Activated CD8-positive, alpha-beta memory T cell treated with anti-CD3 and anti-CD28 coated beads, Interleukin-2, amount 50 U/mL, for 1 hour (primary cell): Measurements from ENCODE around the gene MUC4.
"Not testable (repeated sequence)": the region's sequence is repeated elsewhere in the genome, so short reads cannot be mapped to it uniquely, and the experiment has no call there.

Source experiments
- DNase-seq: peaks from one replicate; pipeline ENCODE4 v3.0.0-alpha.2; 2020; ENCODE audit errors: extremely low read depth

The MUC4 gene

DNA sequence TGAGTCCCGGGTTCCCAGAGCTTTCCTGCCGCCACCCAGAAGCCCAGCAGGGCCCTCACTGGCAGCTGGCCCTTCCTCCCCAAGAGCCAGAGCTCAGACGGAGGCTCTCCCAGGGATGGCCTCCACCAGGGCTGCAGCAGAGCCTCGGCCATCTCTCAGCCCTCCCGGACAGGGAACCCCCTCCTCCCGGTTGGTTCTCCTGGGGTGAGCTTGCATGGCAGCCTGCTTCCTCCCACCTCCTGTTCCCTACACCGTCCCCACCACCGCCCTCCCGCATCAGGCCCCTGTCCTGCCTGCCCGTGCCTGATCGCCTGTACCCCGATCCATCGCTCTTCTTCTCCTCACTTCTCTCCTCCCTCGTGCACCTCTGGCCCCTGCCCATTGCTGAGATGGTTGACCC lies 24.1 kb upstream of the MUC4 start:
- DNase-seq: no peak

DNA sequence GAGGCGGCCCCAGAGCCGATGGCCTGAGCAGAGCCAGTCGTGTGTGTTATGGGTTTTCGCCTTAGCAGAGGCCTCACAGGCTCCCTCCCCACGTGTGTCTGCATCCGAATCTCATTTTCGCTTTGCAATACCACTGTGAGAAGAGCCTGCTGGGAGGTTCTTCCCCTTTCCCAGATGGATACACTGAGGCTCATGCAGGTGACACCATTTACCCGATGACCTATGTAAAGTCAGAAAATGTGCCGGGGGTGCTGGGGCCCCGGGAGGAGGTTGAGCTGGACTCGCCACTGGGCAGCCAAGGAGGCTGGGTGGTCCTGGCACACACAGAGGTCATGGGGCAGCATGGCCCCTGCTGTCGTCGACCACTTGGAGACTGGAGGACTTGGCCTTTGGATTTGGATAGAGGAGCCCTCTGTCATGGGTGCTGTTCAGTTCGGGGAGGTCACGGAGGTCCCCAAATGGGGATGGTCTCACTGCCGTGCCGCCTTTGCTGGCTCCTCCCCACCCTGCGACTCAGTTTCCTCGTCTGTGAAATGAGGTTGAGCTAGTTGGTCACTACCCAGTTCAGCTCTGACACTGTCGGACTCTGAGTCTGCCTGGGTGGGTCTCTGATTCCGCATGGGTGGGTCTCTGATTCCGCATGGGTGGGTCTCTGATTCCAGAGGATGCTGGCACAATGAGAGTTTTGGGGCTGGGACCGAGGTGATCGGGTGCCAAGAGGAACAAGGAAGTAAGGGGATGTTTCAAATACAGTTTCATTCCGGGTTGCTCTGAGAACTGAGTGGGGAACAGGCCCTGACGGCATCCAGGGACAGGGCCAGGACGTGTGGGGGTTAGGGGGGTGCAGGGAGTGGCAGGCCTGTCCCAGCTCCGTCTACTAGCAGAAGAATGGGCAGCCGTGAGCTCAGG lies 23.2 kb upstream of the MUC4 start:
- no peak for DNase-seq

DNA sequence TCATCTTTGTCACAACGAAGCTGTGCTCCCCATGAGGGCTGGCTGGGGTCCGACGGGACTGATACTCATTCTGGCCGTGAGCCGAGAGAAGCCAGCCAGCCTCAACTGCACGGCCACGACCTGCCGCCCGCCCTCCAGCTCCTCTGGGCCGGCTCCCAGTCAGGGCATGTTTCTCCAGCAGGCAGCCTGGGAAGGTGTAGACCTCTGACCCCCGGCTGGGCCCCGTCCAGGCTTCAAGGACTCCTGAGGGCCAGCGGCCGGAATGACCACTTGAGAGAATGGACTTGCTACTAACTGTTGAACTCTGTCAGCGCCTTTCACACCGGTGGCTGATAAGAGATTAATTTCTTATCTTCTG lies 18.1 kb upstream of the MUC4 start:
- DNase-seq: no peak

DNA sequence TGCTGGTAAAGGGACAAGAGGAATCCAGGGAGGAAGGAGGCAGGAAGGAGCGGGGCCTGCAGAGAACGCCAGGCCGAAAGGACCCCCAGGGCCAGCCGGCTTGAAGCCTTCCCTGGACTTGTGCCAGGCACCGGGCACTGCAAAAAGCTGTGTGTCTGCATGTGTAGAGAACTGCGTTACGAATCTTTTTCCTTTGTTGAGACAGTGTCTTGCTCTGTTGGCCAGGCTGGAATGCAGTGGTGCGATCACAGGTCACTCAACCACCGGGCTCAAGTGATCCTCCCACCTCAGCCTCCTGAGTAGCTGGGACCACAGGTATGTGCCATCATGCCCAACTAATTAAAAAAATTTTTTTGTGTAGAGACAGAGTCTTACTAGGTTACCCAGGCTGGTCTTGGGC lies 17.0 kb upstream of the MUC4 start:
- DNase-seq: no peak

GRCh38 chr3:195825857-195826804 lies 14.4 kb upstream of the MUC4 start:
- DNase-seq: no peak

GRCh38 chr3:195825191-195825588 lies 13.5 kb upstream of the MUC4 start:
- DNase-seq: no peak

DNA sequence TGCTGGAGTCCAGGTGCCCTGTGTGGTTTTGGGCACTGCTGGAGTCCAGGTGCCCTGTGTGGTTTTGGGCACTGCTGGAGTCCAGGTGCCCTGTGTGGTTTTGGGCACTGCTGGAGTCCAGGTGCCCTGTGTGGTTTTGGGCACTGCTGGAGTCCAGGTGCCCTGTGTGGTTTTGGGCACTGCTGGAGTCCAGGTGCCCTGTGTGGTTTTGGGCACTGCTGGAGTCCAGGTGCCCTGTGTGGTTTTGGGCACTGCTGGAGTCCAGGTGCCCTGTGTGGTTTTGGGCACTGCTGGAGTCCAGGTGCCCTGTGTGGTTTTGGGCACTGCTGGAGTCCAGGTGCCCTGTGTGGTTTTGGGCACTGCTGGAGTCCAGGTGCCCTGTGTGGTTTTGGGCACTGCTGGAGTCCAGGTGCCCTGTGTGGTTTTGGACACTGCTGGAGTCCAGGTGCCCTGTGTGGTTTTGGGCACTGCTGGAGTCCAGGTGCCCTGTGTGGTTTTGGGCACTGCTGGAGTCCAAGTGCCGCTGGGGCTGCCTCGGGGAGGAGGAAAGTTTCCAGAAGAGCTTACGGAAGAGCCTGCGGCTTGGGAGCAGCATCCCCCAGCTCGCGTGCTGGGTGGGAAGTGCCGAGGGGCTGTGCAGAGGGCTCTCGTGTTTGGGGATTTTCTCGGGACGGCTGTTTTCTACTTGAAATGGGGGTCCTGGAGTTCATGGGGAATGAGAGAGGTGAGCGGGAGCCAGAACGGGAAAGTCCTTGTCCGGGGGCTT lies 12.9 kb upstream of the MUC4 start:
- DNase-seq: not testable (repeated sequence)

GRCh38 chr3:195823999-195824398 lies 12.3 kb upstream of the MUC4 start:
- no peak for DNase-seq

DNA sequence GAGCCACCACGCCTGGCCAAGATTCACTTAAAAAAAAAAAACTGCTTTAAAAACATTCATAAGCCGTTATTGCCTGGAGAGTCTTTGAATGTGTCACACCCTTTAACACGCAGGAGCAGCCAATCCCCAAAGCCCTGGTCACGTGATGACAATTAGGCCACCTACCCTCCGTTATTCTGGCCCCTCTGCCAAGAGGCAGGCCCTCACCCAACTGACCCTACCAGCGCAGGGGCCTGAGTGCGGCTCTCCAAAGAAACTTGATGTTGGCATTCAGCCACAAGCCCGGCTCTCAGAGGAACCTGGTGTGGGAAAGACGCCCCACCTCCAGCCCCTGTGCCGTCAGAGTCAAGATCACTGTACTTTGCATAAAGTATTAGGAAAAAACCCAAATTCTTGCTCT lies 11.6 kb upstream of the MUC4 start:
- DNase-seq: no peak

GRCh38 chr3:195822131-195822696 lies 10.5 kb upstream of the MUC4 start:
- no peak for DNase-seq

DNA sequence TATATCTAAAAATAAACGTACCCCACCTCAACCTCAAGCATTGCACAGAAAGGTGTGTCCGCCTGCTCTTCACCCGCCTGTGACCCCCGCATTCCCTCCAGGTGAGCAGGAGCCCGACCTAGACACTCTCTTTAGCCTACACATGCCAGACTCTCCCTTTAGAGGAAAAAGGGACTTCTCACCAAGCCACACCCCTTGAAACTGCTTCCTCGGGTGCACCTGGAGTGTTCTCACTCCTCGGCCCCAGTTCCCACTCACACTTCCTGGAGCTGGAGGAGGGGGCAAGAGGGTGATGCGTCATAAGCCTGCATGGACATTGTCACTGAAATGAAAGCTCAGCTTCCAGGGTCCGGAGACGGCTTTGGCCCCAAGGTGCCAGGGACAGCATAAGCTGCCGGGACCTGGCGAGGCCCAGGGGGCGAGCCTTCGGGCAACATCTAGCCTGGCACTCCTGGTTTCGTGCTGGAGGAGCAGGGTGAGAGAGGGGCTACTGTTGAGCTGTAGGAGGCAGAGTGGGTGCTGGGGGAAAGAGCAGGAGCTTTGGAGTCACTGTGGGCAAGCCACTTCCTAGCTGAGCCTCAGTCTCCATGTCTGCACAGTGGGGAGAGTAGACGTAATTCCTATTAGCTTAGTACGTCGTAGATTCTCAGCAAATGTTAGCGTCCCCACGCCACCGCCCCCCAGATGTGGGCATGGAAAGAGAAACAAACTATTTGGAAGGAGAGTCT lies 9.8 kb upstream of the MUC4 start:
- no peak for DNase-seq

GRCh38 chr3:195820901-195821300 lies 9.2 kb upstream of the MUC4 start:
- no peak for DNase-seq

DNA sequence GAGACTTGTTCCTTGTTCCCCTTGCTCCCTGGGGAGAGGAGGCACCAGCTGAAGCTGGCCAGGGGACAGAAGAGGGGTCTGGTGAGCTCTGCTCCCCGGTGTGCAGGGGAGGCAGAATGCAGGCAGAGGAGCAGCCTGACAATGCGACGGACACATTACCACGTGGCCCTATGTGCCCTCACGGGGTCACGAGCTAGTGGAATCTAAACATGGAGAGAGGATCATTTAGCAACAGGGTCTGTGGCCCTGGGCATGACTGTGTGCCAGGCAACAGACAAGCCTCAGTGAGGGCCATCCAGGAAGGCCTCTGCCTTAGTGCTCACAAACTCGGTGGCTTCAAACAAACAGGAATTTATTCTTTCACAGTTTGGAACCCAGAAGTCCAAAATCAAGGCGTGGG lies 8.5 kb upstream of the MUC4 start:
- DNase-seq: no peak

DNA sequence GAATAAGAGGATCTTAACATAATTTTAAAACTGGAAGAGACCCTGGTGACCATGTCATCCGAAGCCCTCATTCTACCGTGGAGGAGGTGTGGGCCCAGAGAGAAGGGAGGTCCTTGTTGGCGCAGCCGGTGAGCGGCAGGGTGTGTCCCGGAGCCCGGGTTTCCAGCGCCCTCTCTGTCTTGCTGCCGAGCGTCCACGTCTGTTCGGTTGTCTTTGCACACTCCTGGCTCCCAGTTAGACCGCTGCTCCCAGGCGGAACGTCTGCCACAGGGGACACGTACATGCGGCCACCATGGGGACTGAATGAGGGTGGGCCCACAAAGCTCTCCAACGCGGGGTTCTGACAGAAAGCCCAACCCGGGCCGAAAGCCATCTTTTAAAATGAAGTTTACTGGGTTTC lies 6.6 kb upstream of the MUC4 start:
- DNase-seq: no peak

DNA sequence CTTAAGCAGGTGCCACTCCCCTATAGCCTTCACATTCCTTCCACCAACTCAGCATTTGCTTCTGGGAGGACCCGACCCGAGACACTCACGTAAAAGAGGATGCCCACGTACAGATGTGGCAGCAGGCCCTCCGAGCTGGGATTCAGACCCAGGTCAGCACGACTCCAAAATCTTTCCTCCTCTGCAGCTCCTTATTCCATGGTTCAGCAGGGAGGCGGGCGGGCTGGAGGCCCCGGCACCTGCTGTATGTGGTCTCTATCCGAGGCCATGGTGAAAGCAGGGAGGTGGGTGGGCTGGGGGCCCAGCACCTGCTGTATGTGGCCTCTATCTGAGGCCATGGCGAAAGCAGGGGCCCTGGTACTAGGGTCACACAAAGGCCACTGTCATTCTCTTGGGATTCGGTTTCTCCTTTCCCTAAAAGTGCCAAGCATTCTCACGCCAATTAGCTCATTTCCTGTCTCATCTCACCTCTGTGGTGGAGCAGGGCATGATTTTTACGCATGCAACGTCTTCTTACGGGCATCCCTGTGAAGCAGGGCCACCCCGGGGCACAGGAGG lies 5.9 kb upstream of the MUC4 start:
- no peak for DNase-seq

- DNase-seq: not testable (repeated sequence)
Measured at GRCh38 chr3:195816276-195816913, 4.7 kb upstream of the MUC4 start.

DNA sequence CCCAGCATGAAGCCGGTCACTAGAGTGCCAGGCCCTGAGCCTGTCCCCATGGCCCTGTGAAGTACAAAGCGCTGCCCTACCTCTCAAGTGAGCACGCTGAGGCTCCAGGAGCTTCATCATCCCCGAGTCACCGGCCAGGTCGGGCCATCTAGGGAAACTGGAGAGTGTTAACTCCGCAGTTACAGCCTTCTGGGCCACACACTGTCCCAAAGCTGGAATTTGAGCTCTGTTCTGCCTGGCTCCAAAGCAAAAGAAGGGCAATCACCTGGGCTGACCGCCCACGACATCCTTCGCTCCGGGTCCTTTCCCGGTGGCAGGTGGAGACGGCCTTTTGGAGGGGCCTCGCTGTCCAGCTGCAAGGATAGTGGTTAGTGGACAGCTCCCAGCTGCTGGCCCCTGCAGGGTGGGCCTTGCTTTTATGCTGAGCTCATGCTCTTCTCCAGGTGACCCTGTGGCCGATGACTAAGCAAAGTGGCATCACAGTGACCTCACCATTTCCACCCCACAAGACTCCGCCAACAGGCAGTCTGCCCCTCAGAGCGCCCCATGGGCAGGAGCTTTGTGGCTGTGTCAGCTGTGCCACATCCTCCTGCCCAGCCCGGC lies 3.5 kb upstream of the MUC4 start:
- no peak for DNase-seq

- DNase-seq: no peak
Measured at GRCh38 chr3:195813916-195814640, 2.3 kb upstream of the MUC4 start.

DNA sequence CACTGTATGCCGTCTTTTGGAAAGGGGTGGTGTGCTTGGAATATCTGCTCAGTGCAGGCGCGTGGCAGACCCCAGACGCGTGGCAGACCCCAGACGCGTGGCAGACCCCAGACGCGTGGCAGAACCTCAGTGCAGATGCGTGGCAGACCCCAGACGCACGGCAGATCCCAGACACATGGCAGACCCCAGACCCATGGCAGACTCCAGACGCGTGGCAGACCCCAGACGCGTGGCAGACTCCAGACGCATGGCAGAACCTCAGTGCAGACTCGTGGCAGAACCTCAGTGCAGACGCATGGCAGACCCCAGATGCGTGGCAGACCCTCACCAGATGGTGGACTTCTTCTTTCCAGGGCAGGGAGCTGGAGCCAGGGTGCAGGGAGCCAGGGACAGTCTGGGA lies 637 bp upstream of the MUC4 start:
- no peak for DNase-seq
